Measurements from ENCODE around the gene ZNF664. TPM values are rescaled to one million over a fixed set of nuclear protein-coding genes. Genes with fewer than 3 reads are reported as not detected.

Gene ZNF664
- total and polyA plus RNA-seq, 2 of the 4 experiments (the other 2 are of a cell fraction) = 29.9 to 32.6 TPM

DNA sequence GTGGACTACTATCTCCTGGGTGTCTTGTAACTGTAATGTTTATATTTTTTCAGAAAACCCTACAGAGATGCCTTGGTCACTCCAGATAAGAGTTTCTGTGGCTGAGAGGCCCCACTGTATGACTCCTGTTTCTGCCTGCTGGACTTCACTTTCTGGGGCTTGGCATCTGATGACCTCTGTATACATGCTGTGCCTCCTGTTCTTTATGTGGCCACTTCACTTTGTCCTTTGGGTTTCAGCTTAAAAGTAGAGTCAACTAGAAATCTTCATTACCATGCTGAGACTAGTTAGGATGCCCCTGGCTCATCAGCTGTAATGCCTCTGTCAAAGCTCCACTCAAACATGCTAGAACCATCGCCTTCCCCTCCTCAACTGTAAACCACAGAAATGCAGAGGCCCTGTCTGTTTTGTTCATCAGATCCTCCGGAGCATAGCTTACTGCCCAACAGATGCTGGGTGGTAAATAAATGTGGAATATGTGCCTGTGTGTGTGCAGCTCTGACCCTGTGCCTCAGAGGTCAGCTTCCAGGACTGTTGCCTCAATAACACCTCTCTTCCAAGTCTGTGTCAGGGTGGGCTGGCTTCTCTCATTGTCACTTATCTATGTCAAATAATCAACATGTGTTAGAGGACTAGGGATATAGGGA lies 25.5 kb downstream of the ZNF664 start:
- Histone ChIP-seq H2AFZ (replicated peaks; ENCODE audit: low read length, poor library complexity) (no peak overlapping the region), H3K27me3 (ENCODE audit: control insufficient read depth, insufficient read depth, low read length) (no peaks in the 10 kb centered on the region), H3K36me3 (ENCODE audit: control insufficient read depth, insufficient read depth, low read length) (peaks cover 4% of the 10 kb centered on the region; the same call in 1 of the 2 replicates), H2BK120ac (ENCODE audit: low read depth, low read length) (no peak overlapping the region), H3K4me1 (ENCODE audit: control insufficient read depth, insufficient read depth, low read length) (peaks cover 29% of the 10 kb centered on the region), H3K9me1 (ENCODE audit: insufficient read depth, low read length) (peaks cover 36% of the 10 kb centered on the region), H3K14ac (replicated peaks; ENCODE audit: low read depth, low read length) (no peak overlapping the region), H2BK5ac (ENCODE audit: low read depth, low read length, poor library complexity, severe bottlenecking) (peak overlapping the region; percentile 17), H3K4me2 (ENCODE audit: low read depth, low read length) (0 out of 2 replicates have a peak overlapping the region, but pooled peaks have one; percentile 14), H3K27ac (ENCODE audit: insufficient read depth, low read length) (peak overlapping the region; percentile 65; the same call in 1 of the 2 replicates), H4K5ac (ENCODE audit: low read depth, low read length) (no peak overlapping the region), H3K4me3 (ENCODE audit: insufficient read depth, low read depth, low read length) (no peak overlapping the region), H3K23ac (ENCODE audit: low read depth, low read length) (no peak overlapping the region), H3K79me1 (ENCODE audit: low read depth in 1 of 2, low read length in 2 of 2) (peaks cover 45 to 79% of the 10 kb centered on the region in 2 experiments), H3K56ac (ENCODE audit: extremely low read depth, insufficient read depth, low read length) (no peak overlapping the region), H4K91ac (ENCODE audit: insufficient read depth, low read depth, low read length) (no peak overlapping the region), H3K18ac (ENCODE audit: low read depth, low read length) (no peak overlapping the region; the same call in 1 of the 2 replicates), H2BK20ac (ENCODE audit: low read depth, low read length) (no peak overlapping the region), H3K9ac (ENCODE audit: low read depth, low read length) (no peak overlapping the region), H2AK5ac (ENCODE audit: low read depth, low read length) (no peak overlapping the region), H4K8ac (ENCODE audit: low read depth in 2 of 2, low read length in 2 of 2) (peak overlapping the region in 1 of 2 experiments; percentile 20; a peak in 1 of 4 replicates), H2AK9ac (replicated peaks; ENCODE audit: low read depth, low read length, poor library complexity) (no peak overlapping the region), H3K4ac (ENCODE audit: low read depth, low read length) (no peak overlapping the region; the same call in 1 of the 2 replicates), H2BK15ac (ENCODE audit: low read depth, low read length) (no peak overlapping the region), H3K9me3 (ENCODE audit: control insufficient read depth, insufficient read depth, low read length) (no peaks in the 10 kb centered on the region), H4K20me1 (ENCODE audit: insufficient read depth, low read length) (peaks cover 16% of the 10 kb centered on the region; the same call in 1 of the 2 replicates)
- dilution Hi-C loops (cut with HindIII; ENCODE audit: low sequenced_read_pairs, unreplicated experiment) = no loop called here
- in situ Hi-C loops (cut with MboI; ENCODE audit: low sequenced_read_pairs) = no loop called here
- BruUV-seq (replicated peaks) = no TSS peak
- POLR2A ChIA-PET (ENCODE audit: unreplicated experiment) = no interaction called here
- intact Hi-C loops (cut with micrococcal nuclease) = loop anchor here (5.0 kb wide), 1 partner anchor 34 kb away; no protein-coding TSS in a partner anchor
- CTCF ChIA-PET = interaction anchor here (1.2 kb wide), 1 partner anchor 34 kb away, joined by 6 read pairs; no protein-coding TSS in a partner anchor
- DNase-seq (peak; percentile 43), ATAC-seq (ENCODE audit: low read depth) (peak; percentile 66)
- no CpG with 5 or more reads among the region's 2 CpGs for WGBS, 2 experiments (ENCODE audit: extremely low coverage in 2 of 2, insufficient read length in 1 of 2)
- no peak for TF ChIP-seq RFX5 (IDR thresholded peaks at IDR 0.05; ENCODE audit: low read depth, low read length)
- TF ChIP-seq, protein P1, sequence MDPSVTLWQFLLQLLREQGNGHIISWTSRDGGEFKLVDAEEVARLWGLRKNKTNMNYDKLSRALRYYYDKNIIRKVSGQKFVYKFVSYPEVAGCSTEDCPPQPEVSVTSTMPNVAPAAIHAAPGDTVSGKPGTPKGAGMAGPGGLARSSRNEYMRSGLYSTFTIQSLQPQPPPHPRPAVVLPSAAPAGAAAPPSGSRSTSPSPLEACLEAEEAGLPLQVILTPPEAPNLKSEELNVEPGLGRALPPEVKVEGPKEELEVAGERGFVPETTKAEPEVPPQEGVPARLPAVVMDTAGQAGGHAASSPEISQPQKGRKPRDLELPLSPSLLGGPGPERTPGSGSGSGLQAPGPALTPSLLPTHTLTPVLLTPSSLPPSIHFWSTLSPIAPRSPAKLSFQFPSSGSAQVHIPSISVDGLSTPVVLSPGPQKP (IDR thresholded peaks at IDR 0.05; ENCODE audit: borderline replicate concordance, low read depth, low read length) = no peak
- TF ChIP-seq MXI1 (IDR thresholded peaks at IDR 0.05; ENCODE audit: borderline replicate concordance, low read depth, low read length) = 0 out of 2 replicates have a peak, but pooled peaks have one; percentile 2

Measured in IMR-90 (cell line).